ENCODE results near the gene IL6ST. TPM values are rescaled to one million over a fixed set of nuclear protein-coding genes. Genes with fewer than 3 reads are reported as not detected.

The IL6ST gene
- total RNA-seq, 1 donor from 2014 or later: 325 TPM

GRCh38 chr5:55896663-55897062 lies 98.1 kb downstream of the IL6ST start:
- DNase-seq (ENCODE audit: low read depth): no peak

GRCh38 chr5:55896238-55896637 lies 98.5 kb downstream of the IL6ST start:
- DNase-seq (ENCODE audit: low read depth): no peak

GRCh38 chr5:55895346-55895745 lies 99.4 kb downstream of the IL6ST start:
- DNase-seq (ENCODE audit: low read depth): no peak

- no peak for DNase-seq (ENCODE audit: low read depth)
Measured at GRCh38 chr5:55894135-55894534, 100.6 kb downstream of the IL6ST start.

GRCh38 chr5:55892479-55892878 lies 102.3 kb downstream of the IL6ST start:
- no peak for DNase-seq (ENCODE audit: low read depth)

GRCh38 chr5:55888205-55888604 lies 106.6 kb downstream of the IL6ST start:
- no peak for DNase-seq (ENCODE audit: low read depth)

- DNase-seq (ENCODE audit: low read depth): no peak
Measured at GRCh38 chr5:55885359-55885758, 109.4 kb downstream of the IL6ST start.

Other genes starting within 250 kb of the IL6ST start
- gene IL31RA, start 143.6 kb downstream of the IL6ST start, total RNA-seq: 1.0 and 1.2 TPM in 2 replicates
- gene ANKRD55, start 238.4 kb upstream of the IL6ST start, total RNA-seq: not detected in 2 replicates